GM21528 (cell line): ENCODE data around the gene VMP1.
"Not testable (repeated sequence)": the region's sequence is repeated elsewhere in the genome, so short reads cannot be mapped to it uniquely, and the experiment has no call there.

Source experiments
- ATAC-seq: cut with Tn5 transposase; IDR thresholded peaks from one replicate; pipeline ENCODE4 v1.9.1; 2021; ENCODE audit warnings: mild to moderate bottlenecking, moderate library complexity; ENCODE audit not compliant: unreplicated experiment, low FRiP score

VMP1 gene

DNA sequence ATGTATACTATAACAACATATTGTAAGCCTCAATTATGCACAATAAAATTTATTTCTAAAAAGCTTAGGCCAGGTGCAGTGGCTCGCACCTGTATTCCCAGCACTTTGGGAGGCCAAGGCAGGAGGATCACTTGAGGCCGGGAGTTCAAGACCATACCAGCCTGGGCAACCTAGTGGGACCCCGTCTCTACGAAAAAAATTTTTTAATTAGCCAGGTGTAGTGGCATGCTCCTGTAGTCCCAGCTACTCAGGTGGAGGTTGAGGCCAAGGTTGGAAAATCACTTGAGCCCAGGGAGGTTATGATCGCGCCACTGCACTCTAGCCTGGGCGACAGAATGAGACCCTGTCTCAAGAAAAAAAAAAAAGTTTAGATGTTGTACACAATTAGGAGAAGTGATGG lies 45.5 kb downstream of the VMP1 start:
- ATAC-seq, result no peak

DNA sequence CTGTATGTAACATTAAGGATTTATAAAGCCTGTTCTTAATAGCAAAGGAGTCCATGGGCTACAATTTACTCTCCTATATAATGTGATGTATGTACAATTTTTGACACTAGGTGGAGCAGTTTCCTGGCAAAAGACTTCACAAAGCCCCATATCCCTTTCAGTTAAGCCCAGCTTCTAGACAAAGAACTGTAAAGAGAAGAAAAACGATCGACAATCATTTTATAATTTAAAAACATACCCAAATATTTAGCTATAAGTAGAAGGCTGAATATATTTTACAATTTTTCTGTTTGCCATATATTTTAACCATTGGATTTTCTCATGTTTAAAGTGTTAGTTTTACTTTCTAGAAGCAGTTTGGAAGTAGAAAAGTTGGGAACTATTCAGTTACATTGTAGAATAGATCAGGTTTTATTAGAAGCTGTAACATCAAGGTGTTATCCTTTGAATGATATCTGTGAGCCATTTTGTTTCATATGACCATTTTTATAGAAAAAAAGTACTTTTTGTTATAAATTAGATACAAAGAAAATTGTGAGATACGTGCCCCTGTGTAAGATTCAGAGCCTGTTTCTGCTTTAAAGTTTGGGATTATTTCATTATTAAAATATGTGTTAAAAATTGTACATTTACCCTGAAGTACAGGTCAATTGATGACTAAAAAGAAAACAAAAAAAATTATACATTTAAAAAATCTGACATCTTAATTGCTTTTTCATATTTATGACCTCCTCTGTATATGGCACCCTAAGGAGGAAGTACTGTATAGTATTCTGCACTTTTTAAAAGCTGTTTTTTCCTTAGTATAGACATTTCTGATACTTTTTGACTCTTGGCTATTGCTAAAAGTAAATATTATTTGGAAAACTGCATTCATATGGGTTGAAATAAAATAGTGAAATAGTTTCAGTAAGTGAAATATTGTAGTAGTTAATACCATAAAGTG lies 46.3 kb downstream of the VMP1 start:
- no peak for ATAC-seq

DNA sequence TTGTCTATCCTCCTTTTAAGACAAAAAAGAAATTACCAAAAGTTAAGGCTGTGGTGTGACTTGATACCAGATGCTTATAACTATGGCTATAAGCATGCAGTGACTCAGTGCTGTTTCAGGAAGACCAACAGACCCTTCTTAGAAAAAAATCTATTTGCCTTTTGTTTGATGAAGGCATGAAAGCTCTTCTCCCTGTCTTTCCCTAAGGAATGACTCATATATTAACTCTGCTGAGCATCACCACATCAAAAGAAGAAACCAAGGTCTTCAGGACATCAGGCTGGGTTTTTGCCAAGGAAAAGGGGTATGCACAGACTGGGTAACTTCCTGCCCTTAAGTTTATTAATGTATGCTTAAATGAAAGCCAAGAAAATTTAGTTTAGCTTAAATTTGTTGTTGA lies 47.1 kb downstream of the VMP1 start:
- no peak for ATAC-seq

DNA sequence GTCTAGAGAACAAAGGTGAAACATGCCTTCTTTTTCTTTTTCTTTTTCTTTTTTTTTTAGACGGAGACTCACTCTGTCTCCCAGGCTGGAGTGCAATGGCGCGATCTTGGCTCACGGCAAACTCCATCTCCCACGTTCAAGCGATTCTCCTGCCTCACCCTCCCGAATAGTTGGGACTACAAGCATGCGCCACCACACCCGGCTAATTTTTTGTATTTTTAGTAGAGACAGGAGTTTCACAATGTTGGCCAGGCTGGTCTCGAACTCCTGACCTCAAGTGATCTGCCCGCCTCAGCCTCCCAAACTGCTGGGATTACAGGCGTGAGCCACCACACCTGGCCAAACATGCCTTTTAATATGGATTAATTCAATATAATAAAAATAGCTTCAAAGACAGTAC lies 47.6 kb downstream of the VMP1 start:
- ATAC-seq, result not testable (repeated sequence)

DNA sequence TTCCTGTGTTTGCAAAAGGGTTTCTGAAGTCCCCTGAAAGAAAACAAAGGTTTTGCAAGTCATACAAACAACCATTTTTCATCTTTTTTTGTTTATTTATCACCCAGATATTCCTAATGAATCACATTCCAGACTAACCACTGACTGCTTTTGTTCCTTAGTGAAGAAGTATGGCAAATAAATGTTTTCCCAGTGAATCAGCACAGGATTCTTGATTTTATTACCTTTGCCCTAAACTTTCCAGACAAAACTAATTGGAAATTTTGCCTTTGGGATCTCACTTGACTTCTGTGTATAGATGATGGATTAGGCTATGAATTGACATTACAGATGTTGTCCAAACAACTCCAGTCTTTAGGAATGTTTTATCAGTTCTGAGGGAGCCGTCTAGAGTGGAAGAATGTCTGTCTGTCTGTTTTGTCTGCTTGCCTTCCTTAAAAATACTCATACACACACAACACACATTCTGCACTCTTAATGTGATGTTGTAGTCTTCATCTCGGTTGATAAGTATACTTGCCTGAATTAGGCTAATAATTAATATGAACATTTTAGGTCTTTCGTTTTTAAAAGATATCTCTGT lies 48.9 kb downstream of the VMP1 start:
- ATAC-seq, result no peak

DNA sequence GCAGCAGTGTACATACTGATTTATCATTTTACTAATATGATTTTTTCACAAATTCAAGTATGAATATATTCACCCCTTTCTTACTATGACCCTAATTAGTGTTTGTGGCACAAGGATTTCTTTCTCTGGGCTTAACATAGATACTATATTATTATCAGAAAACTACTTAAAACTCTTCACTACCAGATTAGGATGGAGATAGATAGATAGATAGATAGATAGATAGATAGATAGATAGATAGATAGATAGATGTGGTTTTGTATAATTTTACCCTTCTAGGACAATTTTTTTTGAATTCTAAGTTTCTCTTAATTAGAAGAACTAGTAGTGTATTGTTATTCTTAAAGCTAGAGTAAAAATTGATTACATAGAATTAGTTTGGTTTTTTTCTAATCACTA lies 49.6 kb downstream of the VMP1 start:
- ATAC-seq, result no peak

DNA sequence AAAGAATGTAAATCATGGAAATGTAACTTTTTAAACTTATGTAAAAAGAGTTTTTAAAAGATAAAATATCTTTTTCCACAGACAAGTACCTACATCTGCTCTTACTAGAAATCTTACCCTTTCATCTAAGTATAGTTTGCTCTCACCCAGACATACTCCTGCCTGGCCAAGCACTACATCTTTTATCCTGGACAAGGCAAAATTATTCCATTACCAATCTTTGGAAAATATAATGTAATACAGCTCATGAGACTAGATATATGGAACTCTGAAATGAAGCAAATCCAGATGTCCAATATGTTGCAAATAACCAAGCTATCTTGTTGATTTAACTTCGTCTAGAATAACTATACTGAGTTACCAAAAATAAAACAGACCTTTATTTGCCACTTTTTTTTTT lies 50.0 kb downstream of the VMP1 start:
- ATAC-seq, result no peak

DNA sequence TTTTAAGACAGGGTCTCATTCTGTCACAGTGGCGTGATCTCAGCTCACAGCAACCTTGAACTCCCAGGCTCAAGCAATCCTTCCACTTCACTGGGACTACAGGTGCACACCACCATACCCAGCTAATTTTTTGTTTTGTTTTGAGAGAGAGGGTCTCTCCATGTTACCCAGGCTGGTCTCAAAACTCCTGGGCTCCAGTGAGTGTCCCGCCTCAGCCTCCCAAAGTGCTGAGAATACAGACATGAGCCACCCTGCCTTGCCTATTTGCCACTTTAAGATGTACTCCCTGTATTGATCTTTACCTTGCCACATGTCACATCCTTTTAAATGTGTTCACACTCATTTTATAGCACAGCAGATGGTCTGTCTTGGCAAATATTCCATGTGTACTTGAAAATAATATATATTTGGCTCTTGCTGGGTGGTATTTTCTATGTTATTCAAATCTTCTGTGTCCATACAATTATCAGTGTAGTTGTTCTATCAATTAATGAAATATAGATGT lies 50.5 kb downstream of the VMP1 start:
- ATAC-seq, result no peak

DNA sequence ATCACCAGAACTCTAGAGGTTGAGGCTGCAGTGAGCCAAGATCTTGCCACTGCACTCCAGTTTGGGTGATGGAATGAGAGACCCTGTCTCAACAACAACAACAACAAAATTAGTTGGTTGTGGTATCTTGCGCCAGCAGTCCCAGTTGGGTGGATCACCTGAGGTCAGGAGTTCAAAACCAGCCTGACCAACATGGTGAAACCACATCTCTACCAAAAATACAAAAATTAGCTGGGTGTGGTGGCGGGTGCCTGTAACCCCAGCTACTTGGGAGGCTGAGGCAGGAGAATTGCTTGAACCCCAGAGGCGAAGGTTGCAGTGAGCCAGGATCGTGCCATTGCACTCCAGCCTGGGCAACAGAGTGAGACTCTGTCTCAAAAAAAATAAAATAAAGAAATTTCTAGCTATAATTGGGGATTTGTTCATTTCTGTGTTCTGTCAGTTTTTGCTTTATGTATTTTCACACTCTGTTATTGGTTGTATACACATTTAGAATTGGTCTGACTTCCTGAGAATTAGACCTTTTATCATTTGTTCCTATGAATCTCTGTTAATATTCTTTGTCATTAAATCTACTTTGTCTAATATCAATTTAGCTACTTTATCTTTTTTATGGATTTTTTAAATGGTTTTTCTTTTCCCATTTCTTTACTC lies 51.7 kb downstream of the VMP1 start:
- not testable (repeated sequence) for ATAC-seq

DNA sequence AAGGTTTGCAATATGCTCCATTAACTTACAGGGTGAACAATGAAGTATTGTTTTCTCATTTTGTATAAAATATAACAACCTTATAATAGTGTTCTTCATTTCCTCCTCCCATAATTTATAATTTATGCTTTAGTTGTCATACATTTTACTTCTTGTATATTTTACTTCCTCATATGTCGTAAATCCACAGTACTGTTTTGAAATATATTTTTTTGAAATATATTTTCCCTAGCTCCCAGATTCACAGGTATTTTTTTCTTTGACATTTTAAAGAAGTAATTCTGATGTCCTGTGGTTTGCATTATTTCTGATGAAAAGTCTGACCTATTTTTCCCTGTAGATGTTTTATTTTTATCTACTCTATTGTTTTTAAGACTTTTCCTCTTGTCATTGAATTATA lies 52.7 kb downstream of the VMP1 start:
- no peak for ATAC-seq

DNA sequence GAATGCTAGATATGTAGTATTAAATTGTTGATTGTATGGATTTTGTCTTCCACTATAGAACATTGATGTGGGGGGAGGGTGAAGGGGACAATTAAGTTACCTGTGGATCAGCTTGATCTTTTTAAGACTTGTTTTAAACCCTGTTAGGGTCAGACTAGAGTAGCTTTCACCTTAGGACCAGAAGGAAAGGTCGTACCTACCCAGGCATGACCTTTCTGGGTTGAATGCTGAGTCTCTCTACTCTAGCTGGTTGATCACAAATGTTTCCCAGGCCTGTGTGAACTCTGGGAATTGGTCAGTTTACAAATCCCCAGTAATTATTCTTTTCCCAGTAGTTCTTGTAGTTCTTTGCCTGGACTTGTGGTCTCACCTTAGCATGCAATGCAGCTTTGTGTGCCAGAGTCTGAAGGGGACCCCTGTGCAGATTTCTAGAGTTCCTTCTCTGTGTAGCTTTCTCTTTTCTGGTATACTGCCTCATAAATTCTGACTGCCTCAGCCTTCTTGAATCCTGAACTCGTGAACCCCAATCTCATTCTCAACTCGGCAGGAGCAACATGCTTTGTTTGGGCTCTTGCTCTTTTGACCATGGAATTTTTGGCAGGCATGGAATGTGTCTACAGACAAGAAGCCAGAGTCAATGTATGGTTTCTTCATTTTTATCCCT lies 54.1 kb downstream of the VMP1 start:
- ATAC-seq, result no peak

DNA sequence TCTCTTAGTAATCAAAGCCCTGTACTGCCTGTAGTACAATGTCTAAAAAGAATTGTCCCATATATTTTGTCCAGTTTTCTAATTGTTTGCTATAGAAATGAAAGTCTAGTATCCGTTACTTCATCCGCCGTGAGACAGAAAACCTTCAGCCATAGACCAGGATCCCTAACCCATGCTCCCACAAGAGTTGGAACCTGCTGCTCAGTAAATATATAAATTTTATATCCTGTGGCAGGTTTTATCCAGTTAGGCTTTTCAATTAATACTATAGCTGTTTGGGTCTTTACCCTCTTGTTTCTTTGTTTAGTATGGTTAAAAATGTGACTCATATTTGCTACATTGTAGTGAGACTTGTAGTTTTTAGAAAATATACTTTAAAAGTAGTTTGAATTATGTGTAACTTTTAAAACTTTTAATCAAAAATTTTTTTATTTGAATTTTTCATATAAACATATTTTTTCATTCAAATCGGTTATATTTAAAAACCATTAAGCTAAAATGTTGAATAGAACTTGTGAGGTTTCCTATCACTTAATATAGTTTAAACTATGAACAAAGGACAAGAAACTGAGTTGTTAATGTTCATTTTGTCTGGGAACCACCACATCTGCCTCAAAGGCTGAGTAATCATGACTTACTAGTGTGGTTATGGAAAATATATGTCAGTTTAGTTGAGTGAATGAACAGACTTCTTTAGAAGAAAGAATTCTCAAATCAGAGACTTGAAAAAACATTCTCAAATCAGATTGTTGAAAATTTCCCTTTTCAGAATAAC lies 54.8 kb downstream of the VMP1 start:
- no peak for ATAC-seq

DNA sequence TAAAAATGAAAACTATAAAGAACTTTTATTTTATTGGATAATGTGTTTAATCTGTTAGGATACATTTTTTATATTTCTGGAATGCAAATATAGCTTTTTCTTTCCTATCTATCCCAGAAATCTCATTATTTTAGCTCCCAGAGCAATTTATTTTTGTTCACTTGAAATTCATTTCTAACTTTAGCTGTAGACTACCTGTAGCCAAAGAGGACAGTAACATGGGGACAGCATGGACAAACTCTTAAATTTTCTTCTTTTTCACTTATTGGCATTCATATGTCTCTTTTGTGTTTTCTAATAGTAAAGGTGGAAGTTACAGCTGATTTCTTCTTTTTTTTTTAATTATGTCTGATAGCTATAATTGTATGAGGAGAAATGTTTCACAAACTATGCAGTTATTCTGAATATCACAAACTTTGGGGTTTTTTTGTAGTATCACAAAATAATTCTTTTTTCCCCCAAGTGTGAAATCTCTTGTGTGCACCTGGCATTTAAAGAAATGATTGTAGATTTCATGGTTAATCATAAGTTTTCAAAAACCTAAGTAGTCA lies 55.4 kb downstream of the VMP1 start:
- no peak for ATAC-seq

DNA sequence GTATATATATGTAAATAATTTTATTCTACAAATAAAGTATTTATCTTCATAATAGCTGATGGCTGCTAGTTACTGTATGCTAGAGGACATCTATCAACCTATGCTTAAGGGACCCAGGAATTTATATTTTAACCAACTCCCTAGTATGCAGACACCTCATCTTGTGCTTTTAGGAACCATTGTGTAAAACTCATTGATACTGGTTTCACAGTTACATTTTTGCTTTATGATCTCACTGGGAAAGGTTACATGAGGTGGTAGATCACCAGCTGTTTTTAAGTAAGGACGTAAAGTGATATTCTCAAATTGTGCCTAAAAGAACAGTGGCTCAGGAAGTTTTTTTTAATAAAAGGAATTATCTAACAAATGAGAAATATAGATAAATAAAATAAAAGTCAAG lies 56.4 kb downstream of the VMP1 start:
- no peak for ATAC-seq

DNA sequence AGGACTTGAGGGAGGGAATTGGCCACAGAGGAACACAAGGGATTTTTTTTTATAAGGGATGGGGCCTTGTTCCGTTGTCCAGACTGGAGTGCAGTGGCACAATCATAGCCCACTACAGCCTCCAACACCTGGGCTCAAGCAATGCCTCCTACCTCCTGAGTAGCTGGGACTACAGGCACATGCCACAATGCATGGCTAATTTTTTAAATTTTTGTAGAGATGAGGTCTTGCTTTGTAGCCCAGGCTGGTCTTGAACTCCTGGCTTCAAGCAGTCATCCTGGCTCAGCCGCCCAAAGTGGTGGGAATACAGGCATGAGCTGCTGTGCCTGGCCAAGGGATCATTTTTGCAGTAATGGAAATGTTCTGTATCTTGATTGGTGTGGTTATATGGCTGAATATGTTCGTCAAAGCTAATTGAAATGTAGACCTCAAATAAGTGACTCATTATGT lies 56.9 kb downstream of the VMP1 start:
- no peak for ATAC-seq

DNA sequence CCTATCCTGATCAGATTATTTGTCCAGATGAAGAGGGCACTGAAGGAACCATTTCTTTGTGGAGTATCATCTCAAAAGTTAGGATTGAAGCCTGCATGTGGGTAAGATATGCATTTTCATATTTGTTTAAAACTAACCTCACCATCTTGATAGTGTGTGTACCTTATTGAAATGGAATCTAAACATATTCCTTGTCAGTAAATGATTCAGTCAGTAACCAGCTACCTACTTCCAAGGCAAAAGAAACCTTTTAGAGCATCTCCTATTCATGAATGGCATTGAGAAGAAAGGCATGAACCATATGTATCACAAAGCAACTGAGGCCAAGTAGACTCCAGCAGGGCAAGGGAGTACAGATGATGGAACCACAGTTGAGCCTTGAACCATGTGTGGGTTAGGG lies 57.6 kb downstream of the VMP1 start:
- ATAC-seq, result no peak

DNA sequence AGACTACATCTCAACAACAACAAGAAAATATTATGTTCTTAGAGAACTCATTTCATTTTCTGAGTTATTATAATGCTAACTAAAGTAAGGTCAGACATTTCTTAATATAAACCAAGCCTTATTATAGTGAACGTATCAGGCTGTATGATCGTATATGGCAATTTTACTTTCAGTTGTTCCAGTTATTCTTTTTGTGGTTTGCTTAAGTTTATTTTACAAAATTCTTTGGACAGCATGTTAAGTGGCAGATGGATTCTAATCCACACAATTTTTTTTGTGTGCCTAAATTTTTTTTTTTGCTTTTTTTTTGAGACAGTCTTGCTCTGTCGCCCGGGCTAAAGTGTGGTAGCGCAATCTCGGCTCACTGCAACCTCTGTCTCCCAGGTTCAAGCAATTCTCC lies 59.0 kb downstream of the VMP1 start:
- no peak for ATAC-seq

DNA sequence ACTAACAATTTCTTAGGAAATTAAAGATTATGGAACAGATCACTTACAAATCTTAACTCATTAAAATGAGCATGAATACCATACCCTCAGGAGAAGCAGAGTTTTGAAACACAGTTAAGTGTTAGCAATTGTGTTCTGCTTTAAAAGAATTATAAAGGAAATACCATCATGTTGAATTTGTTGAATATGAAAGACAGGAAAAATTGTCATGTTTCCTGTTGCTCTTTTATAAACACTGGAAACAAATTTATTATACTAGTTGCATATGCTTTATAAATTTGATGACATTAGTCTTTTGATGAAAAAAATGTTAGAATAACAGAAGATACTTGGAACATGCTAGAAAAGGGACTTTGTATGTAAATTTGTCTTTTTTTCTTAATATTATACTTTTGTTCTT lies 59.7 kb downstream of the VMP1 start:
- ATAC-seq, result no peak

DNA sequence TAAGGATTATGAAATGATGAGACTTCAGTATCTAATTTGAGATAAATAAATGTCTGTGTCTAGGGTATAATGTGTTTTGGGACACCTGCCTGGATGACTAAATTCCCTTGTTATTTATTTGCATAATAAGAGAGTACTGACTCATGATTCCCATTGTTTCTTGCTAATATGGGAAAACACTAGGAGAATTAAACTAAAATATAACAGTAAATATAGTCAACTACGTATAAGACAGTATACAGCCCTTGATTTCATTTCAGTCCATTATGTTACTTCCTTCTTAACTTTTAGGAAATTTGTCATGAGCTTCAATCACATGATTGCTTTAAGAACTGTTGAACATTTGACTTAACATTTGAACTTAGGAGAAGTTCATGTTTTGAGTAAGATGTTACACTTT lies 62.4 kb downstream of the VMP1 start:
- ATAC-seq, result no peak

DNA sequence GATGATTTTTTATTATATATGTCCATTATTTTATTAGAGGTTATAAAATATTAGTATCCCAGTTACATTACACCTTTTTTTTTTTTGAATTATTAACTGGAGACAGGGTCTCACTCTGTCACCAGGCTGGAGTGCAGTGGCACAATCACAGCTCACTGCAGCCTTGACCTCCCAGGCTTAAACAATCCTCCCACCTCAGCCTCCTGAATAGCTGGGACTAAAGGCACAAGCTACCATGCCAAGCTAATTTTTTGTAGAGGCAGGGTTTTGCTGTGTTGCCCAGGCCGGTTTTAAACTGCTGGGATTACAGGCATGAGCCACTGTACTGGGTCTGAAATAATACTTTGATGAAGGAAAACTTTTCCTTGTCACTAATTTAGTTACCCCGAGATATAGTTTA lies 63.6 kb downstream of the VMP1 start:
- ATAC-seq, result no peak
